Ovary (tissue), 3 donors: Measurements from ENCODE around the gene FCGR2B.
"Not testable (repeated sequence)": the region's sequence is repeated elsewhere in the genome, so short reads cannot be mapped to it uniquely, and the experiment has no call there.

Experiments used
- CTCF ChIP-seq, 3 donors: fragments of 450-650 bp in 2 of 3; fragments of 200-600 bp in 1 of 3; IDR thresholded peaks; one replicate each; pipeline versions ENCODE4 v1.5.1 to v1.8.0; 2016 to 2022; ENCODE audit warnings: antibody characterized with exemption in 3 of 3, mild to moderate bottlenecking in 1 of 3
- EP300 ChIP-seq: sonication (generic); formaldehyde crosslinking; IDR thresholded peaks from one replicate; pipeline ENCODE4 v1.6.1; 2017; ENCODE audit warnings: antibody characterized with exemption
- POLR2A ChIP-seq: fragments of 450-650 bp; IDR thresholded peaks from one replicate; pipeline ENCODE4 v1.6.1; 2017; ENCODE audit warnings: antibody characterized with exemption, mild to moderate bottlenecking, moderate library complexity
- donor health status: DM: no; HTN: no; CAD: no.

- TF ChIP-seq CTCF (IDR thresholded peaks at IDR 0.05); POLR2A; EP300: not testable (repeated sequence)
Measured at GRCh38 chr1:161662684-161663339, at the start of gene FCGR2B.
